ENCODE measurements around the gene KLC3.

Gene KLC3

GRCh38 chr19:45370410-45371204, 30.1 kb downstream of the KLC3 start, which contains the start of gene ERCC2:
Gene ERCC2, minus strand, starts transcription at chr19:45370573. Its CDS starts 33 bp downstream, at chr19:45370540.
- peak; percentile 100 for DNase-seq (ENCODE audit: low spot score)
- FAIRE-seq = peak; percentile 17

GRCh38 chr19:45376045-45376724, 35.6 kb downstream of the KLC3 start:
- FAIRE-seq = no peak
- DNase-seq (ENCODE audit: low spot score) = peak; percentile 87

GRCh38 chr19:45380107-45380506, 39.6 kb downstream of the KLC3 start:
- no peak for FAIRE-seq
- DNase-seq (ENCODE audit: low spot score) = no peak

GRCh38 chr19:45382426-45382825, 41.9 kb downstream of the KLC3 start:
- FAIRE-seq = peak; percentile 79
- no peak for DNase-seq (ENCODE audit: low spot score)

GRCh38 chr19:45385392-45386221, 45.1 kb downstream of the KLC3 start:
- DNase-seq (ENCODE audit: low spot score) (no peak), FAIRE-seq (no peak)

- no peak for DNase-seq (ENCODE audit: low spot score)
- no peak for FAIRE-seq
These were observed 50.8 kb downstream of the KLC3 start for GRCh38 chr19:45391346-45391745.

- no peak for FAIRE-seq
These were observed 51.5 kb downstream of the KLC3 start for GRCh38 chr19:45391871-45392665.

GRCh38 chr19:45395821-45396617, 55.5 kb downstream of the KLC3 start:
- FAIRE-seq (no peak), DNase-seq (ENCODE audit: low spot score) (no peak)

More at GRCh38 chr19:45391871-45392665, 51.5 kb downstream of the KLC3 start:
- DNase-seq (ENCODE audit: low spot score) = no peak

- FAIRE-seq (no peak), DNase-seq (ENCODE audit: low spot score) (no peak)
These were observed 59.6 kb downstream of the KLC3 start for GRCh38 chr19:45400192-45400591.
